Stimulated activated CD8-positive, alpha-beta memory T cell treated with anti-CD3 and anti-CD28 coated beads, Interleukin-15, amount 100 ng/mL, for 1 hour (primary cell): ENCODE measurements around the gene GFOD1.

Experiments used
- DNase-seq: peaks from one replicate; pipeline ENCODE4 v3.0.0-alpha.2; 2020; ENCODE audit warnings: low read depth

Gene GFOD1

GRCh38 chr6:13485923-13486562 is 1.4 kb downstream of the GFOD1 start:
- no peak for DNase-seq

GRCh38 chr6:13485303-13485702 is 2.1 kb downstream of the GFOD1 start:
- no peak for DNase-seq

GRCh38 chr6:13484827-13485226 is 2.6 kb downstream of the GFOD1 start:
- DNase-seq, result no peak

GRCh38 chr6:13484138-13484708 is 3.2 kb downstream of the GFOD1 start:
- DNase-seq, result no peak

GRCh38 chr6:13480631-13481501 is 6.5 kb downstream of the GFOD1 start:
- DNase-seq, result no peak

GRCh38 chr6:13479971-13480434 is 7.4 kb downstream of the GFOD1 start:
- no peak for DNase-seq

GRCh38 chr6:13479206-13479800 is 8.1 kb downstream of the GFOD1 start:
- no peak for DNase-seq

GRCh38 chr6:13478525-13478966 is 8.9 kb downstream of the GFOD1 start:
- no peak for DNase-seq

- DNase-seq, result no peak
Observed at GRCh38 chr6:13474787-13475186, 12.6 kb downstream of the GFOD1 start.

GRCh38 chr6:13474360-13474759 is 13.0 kb downstream of the GFOD1 start:
- DNase-seq, result no peak

GRCh38 chr6:13473768-13474165 is 13.6 kb downstream of the GFOD1 start:
- no peak for DNase-seq

- no peak for DNase-seq
Observed at GRCh38 chr6:13472976-13473767, 14.2 kb downstream of the GFOD1 start.

GRCh38 chr6:13472099-13472498 is 15.3 kb downstream of the GFOD1 start:
- no peak for DNase-seq

GRCh38 chr6:13471184-13471583 is 16.2 kb downstream of the GFOD1 start:
- DNase-seq, result no peak

- DNase-seq, result no peak
Observed at GRCh38 chr6:13470238-13471140, 16.9 kb downstream of the GFOD1 start.

GRCh38 chr6:13469693-13470092 is 17.7 kb downstream of the GFOD1 start:
- DNase-seq, result no peak

GRCh38 chr6:13468839-13469238 is 18.6 kb downstream of the GFOD1 start:
- DNase-seq, result no peak

GRCh38 chr6:13467216-13467600 is 20.2 kb downstream of the GFOD1 start:
- no peak for DNase-seq

- DNase-seq, result no peak
Observed at GRCh38 chr6:13466304-13467215, 20.8 kb downstream of the GFOD1 start.

GRCh38 chr6:13465734-13466133 is 21.7 kb downstream of the GFOD1 start:
- no peak for DNase-seq
